RPMI7951 (cell line): ENCODE data around the gene RPUSD3. TPM values are rescaled to one million over a fixed set of nuclear protein-coding genes. Genes with fewer than 3 reads are reported as not detected.
"Not testable (repeated sequence)": the region's sequence is repeated elsewhere in the genome, so short reads cannot be mapped to it uniquely, and the experiment has no call there.

Experiments used
- DNase-seq: peaks from one replicate; pipeline ENCODE4 v3.0.0-alpha.2; 2012; ENCODE audit warnings: low read depth
- total RNA-seq: library from RNA; depleted of rRNA; stranded (reverse); fragments of >200 nt; shearing (Covaris generic); gene quantifications from 2 replicates; pipeline ENCODE4 v1.2.3, GENCODE V29; 2014; rRNA removed

Gene RPUSD3
- total RNA-seq: 47.5 and 49.5 TPM in 2 replicates

GRCh38 chr3:9843715-9844438 lies at the start of gene RPUSD3:
Gene RPUSD3, minus strand, starts transcription at chr3:9844008. Its CDS starts 18 bp downstream, at chr3:9843990.
- peak; percentile 94 for DNase-seq

DNA sequence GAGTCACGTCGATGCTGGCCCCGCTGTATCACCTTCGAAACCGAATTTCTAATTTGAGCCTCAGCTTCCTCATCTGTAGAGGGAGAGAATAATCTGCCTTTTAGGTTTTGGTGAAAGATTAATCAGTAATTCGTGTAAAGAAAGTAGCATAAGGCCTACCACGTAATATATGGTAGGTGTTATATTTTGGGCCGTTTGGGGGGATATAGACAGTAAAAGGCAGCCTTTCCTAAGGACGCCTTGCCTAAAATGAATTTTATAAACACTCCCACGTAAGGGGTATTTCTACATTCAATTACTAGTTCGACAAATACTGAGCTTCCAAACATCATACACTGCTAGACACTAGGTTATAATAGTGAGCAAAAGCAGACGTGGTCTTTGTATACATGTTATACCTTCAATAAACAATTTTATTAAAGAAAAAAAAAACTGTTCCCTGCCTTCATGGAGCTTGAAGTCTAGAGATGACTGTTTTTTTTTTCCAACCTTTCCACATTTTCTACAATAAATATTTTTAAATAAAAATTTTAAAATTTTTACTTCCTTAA lies 47.3 kb upstream of the RPUSD3 start:
- no peak for DNase-seq

- DNase-seq: peak; percentile 87
Measured at GRCh38 chr3:9890249-9891071, 46.7 kb upstream of the RPUSD3 start, which contains the start of gene JAGN1. Gene JAGN1, plus strand, starts transcription at chr3:9890610. Its CDS starts 113 bp downstream, at chr3:9890723.

DNA sequence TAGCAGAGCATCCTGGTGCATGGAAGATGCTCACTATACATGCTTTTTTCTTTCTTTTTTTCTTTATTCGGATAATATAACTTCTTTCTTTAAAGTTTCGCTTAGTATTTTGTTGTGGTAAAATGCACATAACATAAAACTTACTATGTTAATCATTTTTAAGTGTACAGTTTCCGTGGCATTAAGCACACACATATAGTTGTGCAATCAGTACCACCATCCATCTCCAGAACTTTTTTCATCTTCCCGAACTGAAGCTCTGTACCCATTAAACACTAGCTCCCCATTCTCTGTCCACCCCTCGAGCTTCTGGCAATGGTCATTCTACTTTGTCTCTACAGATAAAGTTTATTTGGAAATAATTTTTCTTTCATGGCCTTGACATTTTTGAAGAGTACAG lies 45.6 kb upstream of the RPUSD3 start:
- DNase-seq: no peak

GRCh38 chr3:9888540-9888939 lies 44.7 kb upstream of the RPUSD3 start:
- no peak for DNase-seq

- no peak for DNase-seq
Measured at GRCh38 chr3:9887480-9887879, 43.7 kb upstream of the RPUSD3 start.

- DNase-seq: no peak
Measured at GRCh38 chr3:9886328-9886727, 42.5 kb upstream of the RPUSD3 start.

- DNase-seq: peak; percentile 92
Measured at GRCh38 chr3:9884555-9885165, 40.9 kb upstream of the RPUSD3 start.

DNA sequence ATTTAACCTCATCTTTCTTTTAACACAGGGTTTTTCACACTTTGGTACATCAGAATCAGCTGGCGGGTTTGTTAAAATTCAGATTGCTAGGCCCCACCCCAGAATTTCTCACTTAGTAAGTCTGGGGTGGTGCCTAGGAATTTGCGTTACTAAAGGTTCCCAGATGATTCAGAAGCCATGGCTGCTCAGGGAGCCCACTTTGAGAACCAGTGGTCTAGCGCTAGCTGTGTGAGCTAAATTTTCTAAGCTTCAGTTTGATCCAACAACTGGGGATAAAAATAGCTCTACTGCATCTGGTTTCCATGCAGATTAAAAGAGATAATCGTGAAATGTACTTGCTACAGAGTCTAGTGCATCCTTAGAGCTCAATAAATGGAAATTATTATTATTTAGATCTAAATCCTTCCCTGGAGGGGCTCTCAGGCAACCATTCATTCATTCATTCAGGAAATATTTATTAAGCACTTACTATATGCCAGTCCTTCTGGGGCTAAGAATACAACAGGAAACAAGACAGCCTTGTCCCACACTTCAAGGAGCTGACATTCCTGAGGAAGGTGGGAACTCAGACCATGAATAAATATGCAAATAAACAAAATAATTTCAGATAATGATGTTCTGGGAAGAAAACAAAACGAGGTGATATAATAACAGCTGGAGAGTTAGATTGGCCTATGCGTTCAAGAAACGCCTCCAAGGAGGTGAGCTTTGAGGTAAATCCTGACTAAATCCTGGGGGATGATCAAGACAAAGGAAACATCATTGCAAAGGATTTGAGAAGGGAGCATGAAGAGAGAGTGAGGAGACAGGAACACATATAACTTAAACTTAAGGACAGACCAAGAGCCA lies 40.1 kb upstream of the RPUSD3 start:
- DNase-seq: peak; percentile 78

DNA sequence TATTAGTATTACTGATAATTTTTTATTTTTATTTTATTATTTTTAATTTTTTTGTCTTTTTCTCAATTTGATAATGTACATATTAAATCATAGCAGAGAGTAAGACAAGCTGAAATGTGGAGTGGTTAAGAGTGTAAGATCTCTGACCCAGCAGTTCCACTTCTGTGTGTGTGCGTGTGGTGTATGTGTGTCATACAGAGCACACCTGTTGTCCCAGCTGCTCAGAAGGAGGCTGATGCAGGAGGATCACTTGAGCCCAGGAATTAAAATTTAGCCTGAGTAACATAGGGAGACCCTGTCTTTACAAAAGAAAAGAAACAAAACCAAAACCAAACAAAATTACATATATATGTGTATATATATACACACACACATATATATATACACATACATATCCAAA lies 37.6 kb upstream of the RPUSD3 start:
- DNase-seq: no peak

GRCh38 chr3:9879830-9880549 lies 36.2 kb upstream of the RPUSD3 start, which contains the start of gene CIDEC:
Gene CIDEC, minus strand, starts transcription at chr3:9880253. Its CDS starts 1,767 bp downstream, at chr3:9878486.
- no peak for DNase-seq

DNA sequence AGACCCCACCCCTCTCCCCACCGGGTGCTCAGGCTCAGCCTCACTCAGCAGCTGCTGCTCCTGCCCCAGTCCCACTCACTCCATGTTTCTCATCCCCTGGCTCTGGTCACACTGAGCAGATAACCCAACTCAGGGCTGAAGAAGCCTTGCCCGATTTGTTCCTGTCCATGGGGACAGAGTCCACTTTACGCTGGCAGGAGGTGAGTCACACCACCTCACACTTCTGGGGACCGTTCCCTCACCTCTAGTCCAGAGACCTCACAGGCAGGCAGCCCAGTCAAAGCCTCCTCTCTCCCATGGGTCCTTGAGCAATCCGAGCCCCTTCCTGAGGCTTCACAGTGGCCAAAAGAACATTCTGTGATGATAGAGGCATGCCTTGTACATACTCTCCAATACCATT lies 34.9 kb upstream of the RPUSD3 start:
- DNase-seq: no peak

DNA sequence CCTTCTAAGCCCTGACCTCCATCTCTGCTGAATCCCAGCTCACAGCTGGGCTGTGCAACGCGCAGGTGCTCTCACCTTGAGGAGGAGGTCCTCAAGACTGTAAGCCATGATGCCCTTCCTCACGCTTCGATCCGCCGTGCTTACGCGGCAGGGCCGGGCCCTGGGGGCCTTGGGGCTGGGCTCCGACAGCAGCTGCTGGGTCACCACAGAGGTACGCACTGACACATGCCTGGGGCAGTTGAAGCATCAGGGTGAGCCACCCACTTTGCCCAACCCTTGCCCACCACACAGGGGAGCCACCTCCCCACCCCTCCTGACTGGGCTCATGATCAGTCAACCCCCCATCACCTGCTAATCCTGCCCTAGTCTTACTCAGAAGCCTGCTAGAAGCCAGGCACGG lies 33.2 kb upstream of the RPUSD3 start:
- no peak for DNase-seq

DNA sequence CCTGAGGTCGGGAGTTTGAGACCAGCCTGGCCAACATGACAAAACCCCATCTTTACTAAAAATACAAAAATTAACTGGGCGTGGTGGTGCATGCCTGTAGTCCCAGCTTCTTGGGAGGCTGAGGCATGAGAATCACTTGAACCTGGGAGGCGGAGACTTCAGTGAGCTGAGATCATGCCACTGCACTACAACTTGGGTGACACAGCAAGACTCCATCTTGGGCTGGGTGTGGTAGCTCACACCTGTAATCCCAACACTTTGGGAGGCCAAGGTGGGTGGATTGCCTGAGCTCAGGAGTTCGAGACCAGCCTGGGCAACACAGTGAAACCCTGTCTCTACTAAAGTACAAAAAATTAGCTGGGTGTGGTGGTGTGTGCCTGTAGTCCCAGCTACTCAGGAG lies 32.4 kb upstream of the RPUSD3 start:
- not testable (repeated sequence) for DNase-seq

DNA sequence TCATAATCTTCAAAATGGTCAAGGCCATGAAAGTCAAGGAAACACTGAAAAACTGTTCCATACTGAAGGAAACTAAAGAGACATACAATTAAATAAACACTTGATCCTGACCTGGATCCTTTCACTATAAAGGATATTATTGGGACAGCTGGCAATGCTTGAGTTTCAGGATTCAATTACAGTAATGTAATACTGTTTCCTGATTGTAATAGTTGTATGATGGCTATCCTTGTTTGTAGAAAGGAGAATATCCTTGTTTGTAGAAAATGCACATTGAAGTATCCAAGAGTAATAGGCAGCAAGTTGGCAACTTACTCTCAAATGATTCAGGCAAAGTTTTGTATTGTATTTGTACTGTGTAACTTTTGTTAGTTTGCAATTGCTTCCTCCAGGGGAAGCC lies 31.6 kb upstream of the RPUSD3 start:
- no peak for DNase-seq

DNA sequence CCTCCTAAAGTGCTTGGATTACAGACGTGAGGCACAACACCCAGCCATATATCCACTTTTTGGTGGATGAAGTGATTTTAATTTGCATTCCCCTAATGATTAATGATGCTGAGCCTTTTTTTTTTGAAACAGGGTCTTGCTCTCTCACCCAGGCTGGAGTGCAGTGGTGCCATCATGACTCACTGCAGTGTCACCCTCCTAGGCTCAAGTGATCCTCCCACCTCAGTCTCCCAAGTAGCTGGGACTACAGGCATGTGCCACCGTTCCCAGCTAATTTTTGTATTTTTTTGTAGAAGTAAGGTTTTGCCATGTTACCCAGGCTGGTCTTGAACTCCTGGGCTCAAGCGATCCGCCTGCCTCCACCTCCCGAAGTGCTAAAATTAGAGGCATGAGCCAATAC lies 28.3 kb upstream of the RPUSD3 start:
- peak; percentile 37 for DNase-seq

DNA sequence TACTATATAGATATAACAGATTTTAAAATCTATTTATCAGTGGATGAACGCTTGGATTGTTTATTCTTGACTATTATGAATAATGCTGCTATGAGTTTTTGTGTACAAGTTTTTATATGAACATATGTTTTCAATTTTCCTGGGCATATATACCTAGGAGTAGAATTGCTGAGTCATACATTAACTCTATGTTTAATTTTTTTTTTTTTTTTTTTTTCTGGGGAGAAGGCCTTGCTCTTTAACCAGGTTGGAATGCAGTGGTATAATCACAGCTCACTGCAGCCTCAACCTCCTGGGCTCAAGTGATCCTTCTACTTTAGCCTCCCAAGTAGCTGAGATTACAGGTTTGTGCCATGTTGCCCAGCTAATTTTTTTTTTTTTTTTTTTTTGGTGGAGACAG lies 27.2 kb upstream of the RPUSD3 start:
- DNase-seq: peak; percentile 77

- DNase-seq: no peak
Measured at GRCh38 chr3:9869955-9870354, 26.1 kb upstream of the RPUSD3 start.

GRCh38 chr3:9867106-9867505 lies 23.3 kb upstream of the RPUSD3 start:
- no peak for DNase-seq

- no peak for DNase-seq
Measured at GRCh38 chr3:9866639-9867038, 22.8 kb upstream of the RPUSD3 start.
